K562 (cell line): Measurements from ENCODE around the gene TUB. TPM values are rescaled to one million over a fixed set of nuclear protein-coding genes. Genes with fewer than 3 reads are reported as not detected.

ENCODE experiments used
- ATAC-seq: fragments of 200-7000 bp; cut with Tn5 transposase; 3 replicates; pipeline ENCODE4 v1.9.1; 2020; ENCODE audit warnings: moderate library complexity
- BruUV-seq: library from RNA; stranded (reverse); fragments of 400-500 nt; replicated peaks from 2 replicates; lab custom pipeline; 2021; lab: Mats Ljungman, UMichigan
- CTCF ChIA-PET: fragments of 300-600 bp; formaldehyde crosslinking; extraction: SDS; loops from one replicate; lab custom pipeline; 2021; ENCODE audit warnings: low intra/inter-chr PET ratio; lab: Yijun Ruan, JAX
- POLR2A ChIA-PET: fragments of 300-600, 350-650 bp; sonication (Branson Sonifier 250); formaldehyde crosslinking; extraction: SDS; loops from one replicate; lab custom pipeline; 2021; ENCODE audit warnings: antibody characterized with exemption, inconsistent platforms; lab: Yijun Ruan, JAX
- DNase-seq, 4 experiments: peaks; one replicate each; pipeline versions ENCODE4 v3.0.0 to v3.0.0-alpha.2; 2011 to 2018; ENCODE audit warnings: low spot score in 3 of 4, mixed read lengths in 3 of 4; ENCODE audit errors: extremely low read depth in 1 of 4
- FAIRE-seq: peaks from 2 replicates; lab custom pipeline; 2011; peaks lifted over from hg19 to GRCh38; lab: Jason Lieb, UNC
- H2AFZ ChIP-seq: 2 replicates; pipeline ENCODE4 v1.6.0; 2011; ENCODE audit warnings: low read depth, low read length, control low read depth, inconsistent platforms
- H3K27ac ChIP-seq: fragments of 200-600 bp; 3 replicates; pipeline ENCODE4 v1.8.0; 2011; ENCODE audit warnings: low read depth, mild to moderate bottlenecking, control low read depth, inconsistent platforms, low read length, moderate library complexity, mixed read lengths; ENCODE audit errors: extremely low read depth
- H3K27me3 ChIP-seq, 2 experiments: fragments of 300-600 bp in 1 of 2; 2 replicates in 1 of 2; 3 replicates in 1 of 2; pipeline versions ENCODE4 v1.6.0 to v1.8.0; 2011; ENCODE audit warnings: inconsistent platforms in 2 of 2, low read length in 2 of 2, mild to moderate bottlenecking in 1 of 2, mixed read lengths in 1 of 2, moderate library complexity in 1 of 2; ENCODE audit not compliant: control insufficient read depth in 2 of 2, insufficient read depth in 2 of 2
- H3K36me3 ChIP-seq: fragments of 300-600 bp; 3 replicates; pipeline ENCODE4 v1.8.0; 2011; ENCODE audit warnings: mild to moderate bottlenecking, low read length, inconsistent platforms; ENCODE audit not compliant: control insufficient read depth, insufficient read depth
- H3K4me1 ChIP-seq, 2 experiments: fragments of 200-600 bp in 1 of 2; replicated peaks in 1 of 2; 2 replicates in 1 of 2; 3 replicates in 1 of 2; pipeline versions ENCODE4 v1.5.1 to v1.8.0; 2011; ENCODE audit warnings: inconsistent platforms in 2 of 2, low read length in 2 of 2, mild to moderate bottlenecking in 1 of 2, mixed read lengths in 1 of 2, moderate library complexity in 1 of 2; ENCODE audit not compliant: control insufficient read depth in 2 of 2, insufficient read depth in 2 of 2
- H3K4me2 ChIP-seq: 2 replicates; pipeline ENCODE4 v1.6.1; 2011; ENCODE audit warnings: low read length, control low read depth, inconsistent platforms, mixed read lengths; ENCODE audit not compliant: insufficient read depth
- H3K4me3 ChIP-seq: fragments of 200-600 bp; sonication (generic), shearing (Covaris generic); 2 replicates; pipeline ENCODE4 v1.5.1; 2016; ENCODE audit warnings: control low read depth, inconsistent platforms
- H3K79me2 ChIP-seq: fragments of 200-600 bp; 3 replicates; pipeline ENCODE4 v1.8.0; 2011; ENCODE audit warnings: low read length, inconsistent platforms; ENCODE audit not compliant: control insufficient read depth, insufficient read depth
- H3K9ac ChIP-seq, 2 experiments: 2 replicates each; pipeline versions ENCODE4 v1.6.0 to v1.6.1; 2011; ENCODE audit warnings: low read depth in 2 of 2, low read length in 2 of 2, control low read depth in 1 of 2, inconsistent platforms in 1 of 2, mild to moderate bottlenecking in 1 of 2, mixed read lengths in 1 of 2; ENCODE audit not compliant: insufficient read depth in 1 of 2
- H3K9me1 ChIP-seq: one replicate; pipeline ENCODE4 v1.6.0; 2011; ENCODE audit warnings: inconsistent platforms, mild to moderate bottlenecking, low read length, moderate library complexity; ENCODE audit not compliant: control insufficient read depth, insufficient read depth
- H3K9me3 ChIP-seq: replicated peaks from 2 replicates; pipeline ENCODE4 v1.5.1; 2011; ENCODE audit warnings: low read depth, low read length, inconsistent platforms; ENCODE audit not compliant: control insufficient read depth, insufficient read depth
- H4K20me1 ChIP-seq: replicated peaks from 2 replicates; pipeline ENCODE4 v1.6.1; 2011; ENCODE audit warnings: low read length, inconsistent platforms, mixed read lengths; ENCODE audit not compliant: control insufficient read depth, insufficient read depth
- ATF1 ChIP-seq, 2 experiments: fragments of 450-650 bp in 1 of 2; IDR thresholded peaks; 2 replicates each; pipeline ENCODE4 v1.6.1; 2016; ENCODE audit warnings: missing compliant biosample characterization in 1 of 2, missing genetic modification characterization in 1 of 2
- CTBP1 ChIP-seq: fragments of 450-650 bp; IDR thresholded peaks from 2 replicates; pipeline ENCODE4 v1.6.1; 2016; ENCODE audit warnings: borderline replicate concordance
- DPF2 ChIP-seq: fragments of 450-650 bp; IDR thresholded peaks from 2 replicates; pipeline ENCODE4 v1.6.1; 2016
- EHMT2 ChIP-seq: fragments of 450-650 bp; IDR thresholded peaks from 2 replicates; pipeline ENCODE4 v1.6.1; 2018; ENCODE audit warnings: antibody characterized with exemption
- JUNB ChIP-seq: fragments of 450-650 bp; formaldehyde crosslinking; conservative IDR thresholded peaks from 2 replicates; pipeline ENCODE4 v1.4.0; 2020; ENCODE audit warnings: mild to moderate bottlenecking
- LCOR ChIP-seq: sonication (generic); formaldehyde crosslinking; IDR thresholded peaks from 2 replicates; pipeline ENCODE4 v1.8.0; 2022; ENCODE audit warnings: mild to moderate bottlenecking, missing genetic modification reagents
- MCM2 ChIP-seq: fragments of 450-650 bp; IDR thresholded peaks from 2 replicates; pipeline ENCODE4 v1.6.1; 2017; ENCODE audit warnings: low read depth, mild to moderate bottlenecking
- SAP30 ChIP-seq: fragments of 200-600 bp; sonication (generic); IDR thresholded peaks from 2 replicates; pipeline ENCODE4 v1.6.1; 2012; ENCODE audit warnings: borderline replicate concordance, low read depth, mild to moderate bottlenecking, moderate library complexity, low read length, control low read depth, inconsistent platforms; ENCODE audit not compliant: insufficient read depth, poor library complexity, severe bottlenecking
- STAT5B ChIP-seq: fragments of 250-450 bp; sonication (Bioruptor Pico); IDR thresholded peaks from 2 replicates; pipeline ENCODE4 v1.8.0; 2021; ENCODE audit warnings: mild to moderate bottlenecking, inconsistent platforms
- ZNF445 ChIP-seq: fragments of 250-450 bp; sonication (Bioruptor Pico); IDR thresholded peaks from 2 replicates; pipeline ENCODE4 v1.4.0; 2020; ENCODE audit warnings: low read depth, mild to moderate bottlenecking, moderate library complexity
- ZNF764 ChIP-seq: fragments of 250-450 bp; sonication (Bioruptor Pico); IDR thresholded peaks from 2 replicates; pipeline ENCODE4 v1.4.0; 2020; ENCODE audit warnings: low read depth, mild to moderate bottlenecking, moderate library complexity
- WGBS: fragments of 100-300 bp; shearing (Covaris generic); methylation state at CpG from one replicate; pipeline ENCODE4 v1.1.6; 2016; ENCODE audit warnings: low coverage, mixed read lengths; ENCODE audit not compliant: insufficient coverage; ENCODE audit errors: missing lambda C conversion rate; 5-methylcytosine and 5-hydroxymethylcytosine counted together
- in situ Hi-C: fragments of 300-500 bp; cut with MboI; formaldehyde crosslinking; loops from 4 replicates; pipeline ENCODE4 v1.15.0; 2018; ENCODE audit warnings: inconsistent platforms, mixed read lengths
- intact Hi-C: fragments of 100-400 bp; cut with micrococcal nuclease; formaldehyde crosslinking; loops from 2 replicates; pipeline ENCODE4 v1.14.2; 2022
- polyA plus RNA-seq, 8 experiments: library from polyadenylated mRNA; depleted of rRNA in 4 of 8; stranded (reverse) in 5 of 8; unstranded in 3 of 8; fragments of >200 nt; fragmentation: Nextera tagmentation in 2 of 8; fragmentation: Illumina TruSeq in 1 of 8; extraction: Ambion mirVana in 2 of 8; extraction: Trizol in 1 of 8; gene quantifications; 2 replicates each; pipeline versions ENCODE4 v1.2.1 to v1.2.3, GENCODE V29; 2011 to 2014; ENCODE audit warnings: inconsistent platforms in 1 of 8, missing spikeins in 1 of 8
- total RNA-seq, 7 experiments: library from RNA; depleted of rRNA in 6 of 7; stranded (reverse); fragments of >200 nt in 6 of 7; fragmentation: Illumina TruSeq in 2 of 7; extraction: Trizol in 2 of 7; gene quantifications; 2 replicates each; pipeline versions ENCODE4 v1.2.1 to v1.2.3, GENCODE V29; 2011 to 2021; ENCODE audit warnings: low replicate concordance in 1 of 7
- TF ChIP-seq, protein P1 (sequence below): fragments of 250-450 bp; sonication (Bioruptor Pico); IDR thresholded peaks from 2 replicates; pipeline ENCODE4 v1.9.0; 2021; ENCODE audit warnings: mild to moderate bottlenecking, inconsistent platforms
- TF ChIP-seq, protein P2 (sequence below): sonication (generic); formaldehyde crosslinking; IDR thresholded peaks from 2 replicates; pipeline ENCODE4 v1.8.0; 2023; ENCODE audit warnings: missing genetic modification reagents, mild to moderate bottlenecking, borderline replicate concordance
- TF ChIP-seq, protein P3 (sequence below): fragments of 250-450 bp; sonication (Bioruptor Pico); IDR thresholded peaks from 2 replicates; pipeline ENCODE4 v1.4.0; 2020; ENCODE audit warnings: mild to moderate bottlenecking

The TUB gene
- total and polyA plus RNA-seq, 9 of the 15 experiments (the other 6 are each of a cell fraction or from before 2014, with no cell fraction given), result not detected

DNA sequence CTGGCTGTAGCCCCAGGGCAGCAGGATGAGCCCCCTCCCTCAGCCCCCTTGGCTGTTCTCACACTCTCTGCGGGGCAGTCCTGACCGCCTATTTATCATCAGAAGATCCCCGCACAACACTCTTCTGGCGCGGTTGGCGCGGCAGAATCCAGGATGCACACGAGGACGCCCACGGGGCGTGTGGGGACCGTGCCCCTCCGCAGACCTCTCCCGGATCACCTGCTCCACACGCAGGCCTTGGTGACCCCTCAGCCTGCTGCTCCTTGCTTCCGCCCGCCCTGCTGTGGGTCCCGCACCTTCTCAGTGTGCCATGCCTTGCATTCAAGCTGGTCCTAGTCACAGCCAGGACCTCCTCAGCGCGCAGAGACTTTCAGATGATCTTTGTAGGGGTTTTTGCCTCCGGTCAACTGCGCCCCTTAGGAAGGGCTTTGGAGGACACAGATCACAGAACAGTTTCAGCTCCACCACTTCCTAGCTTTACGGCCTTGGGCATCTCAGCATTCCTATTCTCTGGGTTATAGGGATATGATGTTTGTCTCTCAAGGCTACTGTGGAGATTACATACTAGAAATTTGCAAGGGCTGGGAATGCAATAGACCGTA is 841 bp upstream of the TUB start:
- no peaks in the 10 kb centered on the region for H3K9me1 ChIP-seq
- H4K20me1 ChIP-seq, result no peaks in the 10 kb centered on the region
- 30% methylated on average over 24 of the region's 24 CpGs for WGBS
- H3K9ac ChIP-seq, result no peak overlapping the region
- peaks cover 0 to 35% of the 10 kb centered on the region in 2 experiments; a peak in 3 of 5 replicates for H3K27me3 ChIP-seq
- no peak overlapping the region for H2AFZ ChIP-seq
- no TSS peak for BruUV-seq
- no peak overlapping the region for H3K4me3 ChIP-seq
- no peaks in the 10 kb centered on the region for H3K36me3 ChIP-seq
- H3K4me2 ChIP-seq, result no peak overlapping the region
- H3K9me3 ChIP-seq, result no peaks in the 10 kb centered on the region
- H3K4me1 ChIP-seq, result no peaks in the 10 kb centered on the region
- DNase-seq (no peak), FAIRE-seq (no peak), ATAC-seq (no peak)
- H3K27ac ChIP-seq, result no peak overlapping the region
- CTCF ChIA-PET, result no interaction called here
- in situ Hi-C loops (no loop called here), intact Hi-C loops (no loop called here)
- H3K79me2 ChIP-seq, result no peaks in the 10 kb centered on the region
- POLR2A ChIA-PET, result no interaction called here
- TF ChIP-seq DPF2, result no peak
- TF ChIP-seq ZNF764 (CRISPR knock-in tag), result no peak
- TF ChIP-seq ZNF445 (CRISPR knock-in tag), result no peak
- no peak for TF ChIP-seq EHMT2
- no peak for TF ChIP-seq SAP30
- TF ChIP-seq ATF1 (CRISPR knock-in tag; IDR thresholded peaks at IDR 0.05), result no peak
- no peak for TF ChIP-seq ATF1 (tag; IDR thresholded peaks at IDR 0.05)
- TF ChIP-seq, protein P1, sequence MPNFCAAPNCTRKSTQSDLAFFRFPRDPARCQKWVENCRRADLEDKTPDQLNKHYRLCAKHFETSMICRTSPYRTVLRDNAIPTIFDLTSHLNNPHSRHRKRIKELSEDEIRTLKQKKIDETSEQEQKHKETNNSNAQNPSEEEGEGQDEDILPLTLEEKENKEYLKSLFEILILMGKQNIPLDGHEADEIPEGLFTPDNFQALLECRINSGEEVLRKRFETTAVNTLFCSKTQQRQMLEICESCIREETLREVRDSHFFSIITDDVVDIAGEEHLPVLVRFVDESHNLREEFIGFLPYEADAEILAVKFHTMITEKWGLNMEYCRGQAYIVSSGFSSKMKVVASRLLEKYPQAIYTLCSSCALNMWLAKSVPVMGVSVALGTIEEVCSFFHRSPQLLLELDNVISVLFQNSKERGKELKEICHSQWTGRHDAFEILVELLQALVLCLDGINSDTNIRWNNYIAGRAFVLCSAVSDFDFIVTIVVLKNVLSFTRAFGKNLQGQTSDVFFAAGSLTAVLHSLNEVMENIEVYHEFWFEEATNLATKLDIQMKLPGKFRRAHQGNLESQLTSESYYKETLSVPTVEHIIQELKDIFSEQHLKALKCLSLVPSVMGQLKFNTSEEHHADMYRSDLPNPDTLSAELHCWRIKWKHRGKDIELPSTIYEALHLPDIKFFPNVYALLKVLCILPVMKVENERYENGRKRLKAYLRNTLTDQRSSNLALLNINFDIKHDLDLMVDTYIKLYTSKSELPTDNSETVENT (CRISPR knock-in tag), result no peak
- TF ChIP-seq, protein P2, sequence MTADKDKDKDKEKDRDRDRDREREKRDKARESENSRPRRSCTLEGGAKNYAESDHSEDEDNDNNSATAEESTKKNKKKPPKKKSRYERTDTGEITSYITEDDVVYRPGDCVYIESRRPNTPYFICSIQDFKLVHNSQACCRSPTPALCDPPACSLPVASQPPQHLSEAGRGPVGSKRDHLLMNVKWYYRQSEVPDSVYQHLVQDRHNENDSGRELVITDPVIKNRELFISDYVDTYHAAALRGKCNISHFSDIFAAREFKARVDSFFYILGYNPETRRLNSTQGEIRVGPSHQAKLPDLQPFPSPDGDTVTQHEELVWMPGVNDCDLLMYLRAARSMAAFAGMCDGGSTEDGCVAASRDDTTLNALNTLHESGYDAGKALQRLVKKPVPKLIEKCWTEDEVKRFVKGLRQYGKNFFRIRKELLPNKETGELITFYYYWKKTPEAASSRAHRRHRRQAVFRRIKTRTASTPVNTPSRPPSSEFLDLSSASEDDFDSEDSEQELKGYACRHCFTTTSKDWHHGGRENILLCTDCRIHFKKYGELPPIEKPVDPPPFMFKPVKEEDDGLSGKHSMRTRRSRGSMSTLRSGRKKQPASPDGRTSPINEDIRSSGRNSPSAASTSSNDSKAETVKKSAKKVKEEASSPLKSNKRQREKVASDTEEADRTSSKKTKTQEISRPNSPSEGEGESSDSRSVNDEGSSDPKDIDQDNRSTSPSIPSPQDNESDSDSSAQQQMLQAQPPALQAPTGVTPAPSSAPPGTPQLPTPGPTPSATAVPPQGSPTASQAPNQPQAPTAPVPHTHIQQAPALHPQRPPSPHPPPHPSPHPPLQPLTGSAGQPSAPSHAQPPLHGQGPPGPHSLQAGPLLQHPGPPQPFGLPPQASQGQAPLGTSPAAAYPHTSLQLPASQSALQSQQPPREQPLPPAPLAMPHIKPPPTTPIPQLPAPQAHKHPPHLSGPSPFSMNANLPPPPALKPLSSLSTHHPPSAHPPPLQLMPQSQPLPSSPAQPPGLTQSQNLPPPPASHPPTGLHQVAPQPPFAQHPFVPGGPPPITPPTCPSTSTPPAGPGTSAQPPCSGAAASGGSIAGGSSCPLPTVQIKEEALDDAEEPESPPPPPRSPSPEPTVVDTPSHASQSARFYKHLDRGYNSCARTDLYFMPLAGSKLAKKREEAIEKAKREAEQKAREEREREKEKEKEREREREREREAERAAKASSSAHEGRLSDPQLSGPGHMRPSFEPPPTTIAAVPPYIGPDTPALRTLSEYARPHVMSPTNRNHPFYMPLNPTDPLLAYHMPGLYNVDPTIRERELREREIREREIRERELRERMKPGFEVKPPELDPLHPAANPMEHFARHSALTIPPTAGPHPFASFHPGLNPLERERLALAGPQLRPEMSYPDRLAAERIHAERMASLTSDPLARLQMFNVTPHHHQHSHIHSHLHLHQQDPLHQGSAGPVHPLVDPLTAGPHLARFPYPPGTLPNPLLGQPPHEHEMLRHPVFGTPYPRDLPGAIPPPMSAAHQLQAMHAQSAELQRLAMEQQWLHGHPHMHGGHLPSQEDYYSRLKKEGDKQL, result no peak
- TF ChIP-seq, protein P3, sequence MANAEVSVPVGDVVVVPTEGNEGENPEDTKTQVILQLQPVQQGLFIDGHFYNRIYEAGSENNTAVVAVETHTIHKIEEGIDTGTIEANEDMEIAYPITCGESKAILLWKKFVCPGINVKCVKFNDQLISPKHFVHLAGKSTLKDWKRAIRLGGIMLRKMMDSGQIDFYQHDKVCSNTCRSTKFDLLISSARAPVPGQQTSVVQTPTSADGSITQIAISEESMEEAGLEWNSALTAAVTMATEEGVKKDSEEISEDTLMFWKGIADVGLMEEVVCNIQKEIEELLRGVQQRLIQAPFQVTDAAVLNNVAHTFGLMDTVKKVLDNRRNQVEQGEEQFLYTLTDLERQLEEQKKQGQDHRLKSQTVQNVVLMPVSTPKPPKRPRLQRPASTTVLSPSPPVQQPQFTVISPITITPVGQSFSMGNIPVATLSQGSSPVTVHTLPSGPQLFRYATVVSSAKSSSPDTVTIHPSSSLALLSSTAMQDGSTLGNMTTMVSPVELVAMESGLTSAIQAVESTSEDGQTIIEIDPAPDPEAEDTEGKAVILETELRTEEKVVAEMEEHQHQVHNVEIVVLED (CRISPR knock-in tag), result no peak
- no peak for TF ChIP-seq MCM2
- TF ChIP-seq LCOR (CRISPR knock-in tag), result no peak
- TF ChIP-seq CTBP1, result no peak
- no peak for TF ChIP-seq STAT5B (CRISPR knock-in tag)
- no peak for TF ChIP-seq JUNB
